ENCODE measurements around the gene RYR3.

RYR3 gene

GRCh38 chr15:33419701-33420100 is 108.9 kb downstream of the RYR3 start:
- no peak for TF ChIP-seq CTCF (IDR thresholded peaks at IDR 0.05; ENCODE audit: borderline replicate concordance, insufficient read depth, low read depth, low read length)

GRCh38 chr15:33424025-33424424 is 113.3 kb downstream of the RYR3 start:
- no peak for TF ChIP-seq CTCF (IDR thresholded peaks at IDR 0.05; ENCODE audit: borderline replicate concordance, insufficient read depth, low read depth, low read length)
- no peak overlapping the region for H3K4me3 ChIP-seq (ENCODE audit: low read depth, low read length)

More at GRCh38 chr15:33419701-33420100, 108.9 kb downstream of the RYR3 start:
- H3K4me3 ChIP-seq (ENCODE audit: low read depth, low read length) = no peak overlapping the region

GRCh38 chr15:33425142-33425541 is 114.4 kb downstream of the RYR3 start:
- no peak for TF ChIP-seq CTCF (IDR thresholded peaks at IDR 0.05; ENCODE audit: borderline replicate concordance, insufficient read depth, low read depth, low read length)
- no peak overlapping the region for H3K4me3 ChIP-seq (ENCODE audit: low read depth, low read length)

- TF ChIP-seq CTCF (IDR thresholded peaks at IDR 0.05; ENCODE audit: borderline replicate concordance, insufficient read depth, low read depth, low read length) = no peak
- no peak overlapping the region for H3K4me3 ChIP-seq (ENCODE audit: low read depth, low read length)
Observed at GRCh38 chr15:33430577-33430976, 119.8 kb downstream of the RYR3 start.

GRCh38 chr15:33433821-33434220 is 123.1 kb downstream of the RYR3 start:
- H3K4me3 ChIP-seq (ENCODE audit: low read depth, low read length) = no peak overlapping the region
- no peak for TF ChIP-seq CTCF (IDR thresholded peaks at IDR 0.05; ENCODE audit: borderline replicate concordance, insufficient read depth, low read depth, low read length)

GRCh38 chr15:33438396-33438795 is 127.6 kb downstream of the RYR3 start:
- no peak for TF ChIP-seq CTCF (IDR thresholded peaks at IDR 0.05; ENCODE audit: borderline replicate concordance, insufficient read depth, low read depth, low read length)
- H3K4me3 ChIP-seq (ENCODE audit: low read depth, low read length) = no peak overlapping the region

GRCh38 chr15:33440900-33441299 is 130.1 kb downstream of the RYR3 start:
- TF ChIP-seq CTCF (IDR thresholded peaks at IDR 0.05; ENCODE audit: borderline replicate concordance, insufficient read depth, low read depth, low read length) = no peak
- H3K4me3 ChIP-seq (ENCODE audit: low read depth, low read length) = no peak overlapping the region
